Activated CD4-positive, alpha-beta T cell treated with anti-CD3 and anti-CD28 coated beads, Interleukin-2, Interleukin-4, amounts not matched to agents 100 ng/mL and 50 ng/mL, durations not matched to agents 16 hours and 8 hours (primary cell): ENCODE data around the gene MERTK.
"Not testable (repeated sequence)": the region's sequence is repeated elsewhere in the genome, so short reads cannot be mapped to it uniquely, and the experiment has no call there.

ENCODE experiments used
- DNase-seq: peaks from one replicate; pipeline ENCODE4 v3.0.0-alpha.2; 2020; ENCODE audit warnings: low spot score

Gene MERTK

DNA sequence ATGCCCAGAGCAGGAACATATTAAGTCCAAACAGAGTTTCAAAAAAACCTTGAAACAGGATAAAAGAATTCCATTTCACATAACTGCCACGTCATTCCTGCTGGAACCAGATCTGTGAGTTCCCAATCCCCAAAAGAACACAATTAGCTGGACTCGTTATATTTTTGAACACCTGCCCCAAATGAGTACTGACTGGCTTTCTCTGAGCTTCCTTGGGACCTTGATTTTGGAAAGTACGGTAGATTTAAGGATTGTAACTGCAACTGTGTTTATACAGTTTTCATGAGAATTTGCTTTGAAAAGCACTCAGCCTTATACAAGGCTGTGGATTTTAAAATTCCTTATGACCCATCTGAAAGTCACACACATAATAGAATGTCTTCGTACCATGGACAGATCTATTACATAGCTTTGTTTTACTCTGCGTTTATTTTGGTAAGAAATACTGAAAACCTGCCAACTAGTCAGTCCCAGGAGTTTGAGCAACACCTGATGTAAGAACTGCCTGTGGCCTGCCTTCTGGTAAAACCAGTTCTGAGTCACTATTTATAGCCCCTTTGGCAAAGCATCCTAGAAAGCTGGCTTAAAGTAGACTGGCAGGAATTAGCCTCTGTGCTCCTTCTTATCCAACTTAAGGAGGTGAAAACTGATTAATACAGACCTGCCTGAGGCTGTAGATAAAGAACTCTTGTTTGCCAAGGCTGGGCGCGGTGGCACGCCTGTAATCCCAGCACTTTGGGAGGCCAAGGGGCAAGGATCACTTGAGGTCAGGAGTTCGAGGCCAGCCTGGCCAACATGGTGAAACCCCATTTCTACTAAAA, 48.1 kb downstream of the MERTK start:
- no peak for DNase-seq

DNA sequence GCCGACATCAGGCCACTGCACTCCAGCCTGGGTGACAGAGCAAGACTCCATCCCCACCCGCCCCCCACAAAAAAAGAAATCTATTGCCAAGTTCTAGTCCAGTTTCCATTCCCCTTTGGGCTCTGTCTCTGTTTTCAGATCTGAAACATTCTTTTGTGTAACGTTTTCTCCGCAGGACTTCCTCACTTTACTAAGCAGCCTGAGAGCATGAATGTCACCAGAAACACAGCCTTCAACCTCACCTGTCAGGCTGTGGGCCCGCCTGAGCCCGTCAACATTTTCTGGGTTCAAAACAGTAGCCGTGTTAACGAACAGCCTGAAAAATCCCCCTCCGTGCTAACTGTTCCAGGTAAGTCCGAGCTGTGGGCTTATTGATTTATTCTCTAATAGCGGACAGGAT, 48.8 kb downstream of the MERTK start:
- no peak for DNase-seq

DNA sequence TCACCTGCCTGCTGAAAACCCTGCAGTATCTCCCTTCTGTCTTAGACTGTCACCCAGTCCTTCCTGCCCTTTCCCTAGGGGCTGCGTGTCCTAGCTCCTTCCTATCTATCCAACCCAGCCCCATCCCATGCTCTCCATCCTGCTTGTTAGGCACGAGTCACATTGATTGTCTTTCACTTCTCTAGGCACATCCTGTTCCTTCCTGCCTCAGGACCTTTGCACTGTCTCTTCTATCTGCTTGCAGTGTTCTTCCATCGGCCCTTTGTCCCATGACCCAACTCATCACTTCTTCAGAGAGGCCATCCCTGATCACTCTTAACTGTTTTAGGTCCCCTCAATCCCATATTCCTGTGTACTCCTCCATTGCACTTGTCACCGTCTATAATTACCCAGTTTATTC, 50.4 kb downstream of the MERTK start:
- DNase-seq: no peak

DNA sequence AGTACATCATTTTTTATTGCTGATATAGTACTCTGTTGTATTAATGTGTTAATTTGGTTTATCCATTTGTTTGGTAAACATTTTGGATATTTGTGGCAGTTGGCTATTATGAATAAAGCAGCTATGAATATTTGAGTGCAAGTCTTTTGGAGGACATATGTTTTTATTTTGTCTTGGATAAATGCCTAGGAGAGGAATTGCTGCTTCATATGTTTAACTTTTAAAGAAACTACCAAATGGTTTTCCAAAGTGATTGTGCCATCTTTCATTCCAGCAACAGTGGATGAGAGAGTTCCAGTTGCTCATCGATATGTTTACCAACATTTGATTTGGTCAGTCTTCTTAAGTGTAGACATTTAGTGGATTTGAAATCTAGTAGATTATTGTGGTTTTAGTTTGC, 51.8 kb downstream of the MERTK start:
- no peak for DNase-seq

DNA sequence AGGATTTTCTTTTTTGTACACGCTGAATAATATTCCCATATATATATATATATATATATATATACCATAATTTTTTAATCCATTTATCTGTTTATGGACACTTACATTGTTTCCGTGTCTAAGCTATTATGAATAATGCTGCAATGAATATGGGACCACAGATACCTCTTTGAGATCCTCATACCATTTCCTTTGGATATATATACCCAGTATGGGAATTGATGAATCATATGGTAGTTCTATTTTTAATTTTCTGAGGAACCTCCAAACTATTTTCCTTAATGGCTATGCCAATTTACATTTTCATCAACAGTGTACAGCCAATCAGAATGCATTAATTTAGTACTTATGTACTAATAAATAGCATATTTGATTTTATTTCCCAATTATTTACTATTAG, 53.1 kb downstream of the MERTK start:
- DNase-seq: no peak

DNA sequence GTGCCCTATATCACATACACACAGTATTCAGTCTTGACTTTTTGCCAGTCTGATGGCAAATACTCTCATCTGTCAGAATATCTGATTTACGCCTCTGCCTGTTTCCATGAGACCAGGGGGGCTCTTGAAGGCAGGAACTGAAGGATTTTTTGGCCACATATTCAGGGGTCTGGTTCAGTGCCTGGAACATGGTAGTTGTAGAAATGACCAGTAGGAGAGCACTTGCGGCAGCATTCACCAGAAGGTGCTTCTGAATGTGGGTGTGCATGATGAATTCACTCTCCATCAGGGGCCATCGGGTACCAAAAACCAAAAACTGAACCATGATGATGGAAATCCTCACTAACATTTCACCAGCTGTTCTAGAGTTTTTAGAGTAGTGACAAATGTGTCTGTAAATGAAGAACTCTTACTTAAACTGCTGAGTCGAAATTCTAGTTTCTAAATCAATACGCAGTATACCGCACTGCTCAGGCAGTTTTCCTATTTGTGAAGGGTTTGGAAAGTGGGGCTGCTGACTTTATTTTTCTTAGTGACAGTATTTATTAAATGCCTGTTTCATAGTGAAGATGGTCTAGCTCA, 54.6 kb downstream of the MERTK start:
- peak; percentile 72 for DNase-seq

DNA sequence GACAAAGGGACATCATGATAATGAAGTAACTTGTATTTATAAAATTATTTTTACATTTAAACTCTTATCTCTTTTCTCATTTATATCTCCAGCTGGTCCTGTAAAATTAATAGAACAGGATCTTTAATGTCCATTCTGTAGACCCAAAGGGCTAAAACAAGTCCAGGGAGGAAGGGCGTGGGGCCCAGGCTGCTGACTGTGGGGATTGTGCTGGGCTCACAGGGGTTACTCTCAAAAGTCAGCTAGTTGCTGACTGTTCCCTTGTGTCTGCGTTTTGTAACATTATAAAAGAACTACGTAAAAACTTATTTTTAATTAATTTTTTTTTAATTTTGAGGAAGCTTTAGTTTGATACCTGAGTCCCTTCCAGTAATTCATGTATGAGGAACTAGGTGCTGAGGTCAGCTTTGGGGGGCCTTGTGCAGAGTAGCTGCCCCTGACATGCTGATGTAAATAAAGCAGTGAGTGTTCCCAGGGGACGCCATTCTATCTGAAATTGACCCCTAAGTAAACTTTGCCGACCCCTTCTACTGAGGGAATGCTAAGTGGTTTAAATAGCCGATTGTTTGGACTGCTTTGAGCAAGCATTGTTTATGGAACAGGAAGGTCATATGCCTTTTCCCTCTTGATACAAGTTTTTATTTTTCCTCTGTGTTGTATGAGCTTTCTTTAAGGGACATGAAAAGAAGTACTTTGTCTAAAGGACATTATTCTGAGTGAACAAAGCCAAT, 56.4 kb downstream of the MERTK start:
- no peak for DNase-seq

DNA sequence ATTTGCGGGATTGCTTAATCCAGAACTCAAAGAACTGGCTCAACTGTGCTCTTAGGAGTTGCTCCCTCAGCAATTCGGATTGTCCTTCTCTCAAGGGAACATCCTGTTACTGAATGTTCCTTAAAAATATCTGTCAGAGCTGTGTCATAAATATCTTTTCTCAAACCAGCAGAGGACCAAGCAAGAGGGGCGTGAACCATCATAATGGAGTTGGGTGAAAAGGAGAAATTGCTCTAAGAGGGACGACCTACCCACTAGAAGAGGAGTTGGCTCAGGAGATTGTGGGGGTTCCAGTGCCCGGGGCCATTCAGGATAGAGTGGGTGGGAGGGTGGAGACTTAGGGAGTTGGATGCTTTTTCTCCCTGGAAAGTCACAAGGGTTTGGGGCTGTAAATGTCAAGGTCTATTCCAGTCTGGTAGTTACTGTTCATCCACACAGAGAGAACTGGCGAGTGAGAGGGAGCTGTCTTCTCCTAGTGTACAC, 59.5 kb downstream of the MERTK start:
- no peak for DNase-seq

DNA sequence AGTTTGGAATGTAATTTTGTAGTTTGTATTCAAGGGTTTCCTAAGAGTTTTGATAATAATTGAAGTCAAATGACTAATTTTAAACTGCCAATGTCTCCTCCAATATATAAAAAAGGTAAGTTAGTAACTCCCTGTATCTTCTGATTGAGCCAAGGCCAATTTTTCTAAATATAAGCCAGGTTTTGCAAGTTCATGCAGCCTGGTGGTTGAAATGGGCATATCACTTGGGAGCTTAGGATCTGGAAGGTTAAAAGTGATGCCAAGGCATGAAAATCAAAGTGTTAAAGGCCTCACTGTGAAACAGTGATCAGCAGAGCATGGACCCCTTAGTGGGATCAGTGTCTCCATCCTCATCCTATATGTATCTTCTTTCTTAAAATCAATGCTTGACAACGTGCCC, 60.5 kb downstream of the MERTK start:
- DNase-seq: no peak

DNA sequence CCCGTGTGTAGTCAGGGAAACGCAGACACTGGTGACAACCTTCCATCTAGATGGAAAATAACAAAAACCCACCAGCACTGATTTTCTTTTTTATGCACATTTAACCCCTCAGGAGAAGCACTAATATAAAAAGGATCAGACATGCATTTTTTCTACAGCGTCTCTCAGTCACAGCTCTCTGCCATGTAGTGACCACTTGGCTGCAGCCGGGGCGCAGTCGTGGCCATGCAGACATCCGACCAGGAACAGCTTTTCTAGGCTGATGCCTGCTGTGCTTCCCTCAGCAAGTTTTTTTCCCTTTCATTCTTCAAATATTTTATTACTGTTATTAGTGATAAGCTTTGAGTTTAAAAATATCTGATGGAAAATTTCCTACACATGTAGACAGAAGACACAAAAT, 63.3 kb downstream of the MERTK start:
- DNase-seq: no peak

DNA sequence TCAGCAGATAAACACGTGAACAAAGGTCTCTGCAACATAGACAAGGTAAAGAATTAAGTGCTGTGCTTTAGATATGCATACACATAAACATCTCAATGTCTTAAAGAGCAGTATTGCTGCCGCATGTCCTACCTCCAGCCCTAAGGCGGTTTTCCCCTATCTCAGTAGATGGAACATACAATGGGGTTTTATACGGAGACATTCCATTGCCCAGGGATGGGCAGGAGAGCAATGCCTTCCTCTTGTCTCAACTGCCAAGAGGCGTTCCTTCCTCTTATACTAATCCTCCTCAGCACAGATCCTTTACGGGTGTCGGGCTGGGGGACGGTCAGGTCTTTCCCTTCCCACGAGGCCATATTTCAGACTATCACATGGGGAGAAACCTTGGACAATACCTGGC, 64.7 kb downstream of the MERTK start:
- DNase-seq: not testable (repeated sequence)

DNA sequence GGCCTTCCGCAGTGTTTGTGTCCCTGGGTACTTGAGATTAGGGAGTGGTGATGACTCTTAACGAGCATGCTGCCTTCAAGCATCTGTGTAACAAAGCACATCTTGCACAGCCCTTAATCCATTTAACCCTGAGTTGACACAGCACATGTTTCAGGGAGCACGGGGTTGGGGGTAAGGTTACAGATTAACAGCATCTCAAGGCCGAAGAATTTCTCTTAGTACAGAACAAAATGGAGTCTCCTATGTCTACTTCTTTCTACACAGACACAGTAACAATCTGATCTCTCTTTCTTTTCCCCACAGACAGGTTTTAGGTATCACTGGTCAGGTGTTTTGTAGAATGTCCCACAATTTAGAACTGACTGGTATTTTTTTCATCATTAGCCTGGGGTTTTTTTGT, 65.1 kb downstream of the MERTK start:
- not testable (repeated sequence) for DNase-seq

DNA sequence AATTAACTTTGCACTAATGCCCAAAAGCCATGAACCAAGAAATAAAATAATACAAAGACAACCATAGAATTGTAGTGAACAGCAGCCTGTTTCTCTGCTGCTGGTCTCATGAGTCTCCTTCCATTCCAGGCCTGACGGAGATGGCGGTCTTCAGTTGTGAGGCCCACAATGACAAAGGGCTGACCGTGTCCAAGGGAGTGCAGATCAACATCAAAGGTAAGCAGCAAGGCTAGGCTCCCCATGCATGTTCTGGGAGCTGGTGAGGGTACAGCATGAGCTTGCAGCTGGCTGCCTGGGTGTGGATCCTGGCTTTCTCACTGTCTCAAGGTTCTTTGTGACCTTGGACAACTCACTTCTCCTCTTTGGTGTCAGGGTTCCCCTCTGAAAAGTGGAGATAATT, 66.7 kb downstream of the MERTK start:
- no peak for DNase-seq

DNA sequence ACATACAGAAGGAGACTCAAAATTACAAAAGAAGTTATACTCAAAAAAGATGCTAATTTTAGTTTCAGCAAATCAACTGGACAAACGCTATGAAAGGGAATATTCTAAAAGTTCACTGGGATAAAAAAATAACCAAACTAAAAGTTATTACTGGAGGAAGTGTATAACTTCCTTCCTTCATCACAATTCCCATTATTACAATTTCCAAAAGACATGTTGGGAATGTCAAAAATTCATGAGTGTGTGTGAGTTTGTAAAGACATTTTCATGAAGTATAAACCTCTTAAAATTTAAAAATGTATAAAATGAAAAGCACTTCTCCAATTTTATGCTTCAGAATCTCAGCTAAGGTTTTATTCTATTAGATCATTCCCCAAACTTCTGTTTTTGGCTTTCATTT, 67.8 kb downstream of the MERTK start:
- DNase-seq: no peak

DNA sequence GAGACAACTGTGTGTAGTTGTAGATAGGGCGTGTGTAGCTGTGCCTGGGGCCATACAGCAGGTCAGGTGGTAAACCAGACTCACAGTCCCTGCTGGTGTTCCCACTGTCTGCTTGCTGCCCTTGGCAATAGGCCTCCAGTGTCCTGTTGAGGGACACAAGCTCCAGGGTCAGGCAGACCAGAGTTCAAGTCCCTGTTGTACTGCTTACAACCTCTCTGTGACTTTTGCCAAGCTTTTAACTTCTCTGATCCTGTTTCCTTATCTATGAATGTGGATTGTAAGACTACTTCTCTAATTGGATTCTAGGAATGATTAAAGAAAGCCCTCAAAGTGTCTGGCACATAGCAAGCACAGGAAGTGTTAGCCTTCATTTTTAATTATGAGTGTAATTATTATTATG, 68.6 kb downstream of the MERTK start:
- DNase-seq: no peak

DNA sequence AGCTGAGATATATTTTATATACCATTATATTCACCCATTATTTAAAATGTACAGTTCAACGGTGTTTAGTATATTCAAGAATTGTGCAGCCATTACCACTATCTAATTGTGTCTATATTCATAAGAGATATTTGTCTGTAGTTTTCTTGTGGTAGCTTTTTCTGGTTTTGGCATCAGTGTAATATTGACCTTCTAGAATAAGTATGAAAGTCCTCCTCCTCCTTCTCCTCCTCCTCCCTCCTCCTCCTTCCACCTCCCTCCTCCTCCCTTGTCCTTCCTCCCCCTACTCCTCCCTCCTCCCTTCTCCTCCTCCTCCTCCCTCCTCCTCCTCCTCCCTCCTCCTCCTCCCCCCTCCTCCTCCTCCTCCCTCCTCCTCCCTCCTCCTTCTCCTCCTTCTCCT, 72.0 kb downstream of the MERTK start:
- DNase-seq: no peak

DNA sequence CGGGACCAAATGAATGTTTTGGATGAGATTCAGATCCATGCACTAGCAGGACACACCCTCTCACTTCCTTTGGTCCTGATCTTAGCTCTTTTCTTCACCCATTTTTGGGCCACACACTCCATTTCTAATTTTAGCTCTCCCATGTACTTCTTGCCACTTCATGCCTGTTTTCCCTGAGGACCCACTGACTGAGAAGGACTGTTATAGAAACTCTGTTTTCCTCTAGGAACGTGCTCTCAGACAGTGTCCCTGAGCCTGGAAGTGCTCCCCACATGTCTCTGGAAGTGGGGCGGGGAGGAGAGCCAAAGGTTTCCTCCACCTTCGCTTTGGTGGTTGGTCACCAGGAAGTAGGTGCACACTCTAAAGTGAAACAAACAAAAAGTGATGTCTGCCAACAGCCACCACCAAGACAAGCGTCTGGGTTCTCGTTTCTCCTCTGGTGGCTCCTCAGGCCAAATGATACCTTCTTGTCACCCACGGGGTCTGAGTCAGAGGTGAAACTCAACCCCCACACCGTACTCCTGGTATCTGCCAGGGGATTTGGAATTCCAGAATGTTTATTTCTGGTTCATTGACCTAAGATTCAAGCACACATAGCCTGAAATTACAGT, 74.7 kb downstream of the MERTK start:
- no peak for DNase-seq

DNA sequence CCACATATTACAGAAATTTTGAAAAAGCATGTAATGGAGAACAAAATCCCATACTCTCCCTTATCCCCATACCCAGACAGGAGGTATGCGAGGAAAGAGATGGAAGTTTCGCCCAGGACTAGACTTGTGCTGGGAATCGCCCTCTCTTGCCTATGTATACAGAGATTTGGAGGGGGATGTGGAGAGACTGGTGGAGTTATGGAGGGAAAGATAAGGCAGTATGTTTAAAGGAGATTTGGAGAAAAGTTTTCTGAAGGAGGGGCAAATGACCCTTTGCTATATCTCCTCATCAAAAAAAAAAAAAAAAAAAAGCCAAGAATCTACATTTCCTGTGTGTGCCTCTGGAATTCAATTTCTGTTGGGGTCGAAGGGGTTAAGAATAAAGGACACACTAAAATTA, 75.3 kb downstream of the MERTK start:
- DNase-seq: no peak

DNA sequence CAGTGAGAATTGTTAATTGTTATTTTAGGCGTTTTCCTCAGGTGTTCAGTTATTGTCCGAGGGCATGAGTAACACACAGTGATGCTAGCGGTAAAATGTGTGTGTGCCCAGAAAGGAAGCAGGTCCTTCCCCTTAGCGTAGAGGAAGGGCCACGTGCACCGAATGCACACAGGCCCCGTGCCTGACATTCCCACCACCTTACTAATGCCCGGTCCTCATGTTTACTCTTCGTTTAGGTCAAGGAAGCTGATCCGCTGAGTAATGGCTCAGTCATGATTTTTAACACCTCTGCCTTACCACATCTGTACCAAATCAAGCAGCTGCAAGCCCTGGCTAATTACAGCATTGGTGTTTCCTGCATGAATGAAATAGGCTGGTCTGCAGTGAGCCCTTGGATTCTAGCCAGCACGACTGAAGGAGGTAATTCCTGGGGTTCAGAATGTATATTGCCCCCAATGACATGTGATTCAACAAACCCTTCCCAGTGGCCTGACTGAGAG, 76.7 kb downstream of the MERTK start:
- no peak for DNase-seq

DNA sequence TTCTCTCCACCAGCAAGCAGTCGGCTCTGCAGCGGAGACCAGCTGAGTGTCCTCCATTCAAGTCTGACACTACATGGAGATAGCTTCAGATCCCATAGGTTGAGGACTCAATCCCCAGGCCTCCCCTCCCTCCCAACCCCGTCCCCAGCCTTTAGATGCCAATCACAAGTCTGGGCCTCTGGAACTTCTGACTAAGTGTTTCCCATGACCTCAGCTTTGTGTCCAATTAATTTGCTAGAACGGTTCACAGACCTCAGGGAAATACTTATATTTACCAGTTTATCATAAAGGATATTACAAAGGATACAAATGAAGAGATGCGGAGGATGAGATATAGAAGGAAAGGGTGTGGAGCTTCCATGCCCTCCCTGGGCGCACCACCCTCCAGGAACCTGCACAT, 77.4 kb downstream of the MERTK start:
- DNase-seq: no peak

DNA sequence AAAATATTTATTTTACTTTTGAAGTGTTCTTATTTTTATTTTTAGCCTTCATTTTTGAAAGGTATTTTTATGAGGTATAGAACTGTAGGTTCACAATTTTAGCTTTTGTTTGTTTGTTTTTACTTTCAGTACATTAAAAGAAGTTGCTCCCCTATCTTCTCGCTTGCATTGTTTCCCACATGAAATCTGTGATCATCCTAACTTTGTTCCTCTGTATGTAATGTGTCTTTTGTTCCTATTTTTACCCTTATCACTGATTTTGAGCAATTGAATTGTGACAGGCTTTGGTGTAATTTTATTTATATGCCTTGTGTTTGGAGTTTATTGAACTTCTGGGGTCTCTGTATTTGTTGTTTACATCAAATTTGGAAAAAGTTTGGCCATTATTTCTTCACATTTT, 78.8 kb downstream of the MERTK start:
- DNase-seq: no peak

DNA sequence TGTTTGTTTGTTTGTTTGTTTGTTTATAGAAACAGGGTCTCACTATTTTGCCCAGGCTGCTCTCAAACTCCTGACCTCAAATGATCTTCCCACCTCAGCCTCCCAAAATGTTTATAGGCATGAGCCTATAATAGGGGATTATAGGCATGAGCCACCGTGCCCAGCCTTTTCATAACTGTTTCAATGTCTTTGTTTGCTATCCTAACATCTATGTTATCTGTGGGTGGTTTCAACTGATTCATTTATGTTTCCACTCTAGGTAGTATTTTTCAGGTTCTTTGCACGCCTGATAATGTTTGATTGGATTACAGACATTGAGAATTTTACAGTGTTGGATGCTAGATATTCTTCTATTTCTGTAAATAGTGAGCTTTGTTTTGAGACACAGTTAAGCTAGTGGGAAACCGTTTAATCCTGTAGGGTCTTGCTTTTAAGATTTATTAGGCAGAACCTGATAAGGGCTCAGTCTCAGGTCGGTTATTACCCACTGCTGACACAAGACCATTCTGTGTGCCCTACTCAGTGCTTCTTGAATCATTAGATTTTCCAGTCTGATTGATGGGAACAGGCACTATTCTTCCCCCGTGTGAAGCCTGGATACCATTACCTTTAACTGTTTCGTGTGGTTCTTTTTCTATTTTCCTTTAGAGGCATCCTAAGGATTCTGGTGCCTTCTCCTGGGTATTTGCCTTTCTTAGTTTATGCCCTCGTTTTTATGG, 80.2 kb downstream of the MERTK start:
- no peak for DNase-seq
